Fibroblast of the aortic adventitia (primary cell): ENCODE measurements around the gene MTIF3. TPM values are rescaled to one million over a fixed set of nuclear protein-coding genes. Genes with fewer than 3 reads are reported as not detected.

ENCODE experiments used
- DNase-seq: peaks from one replicate; pipeline ENCODE4 v3.0.0-alpha.2; 2010; ENCODE audit warnings: low read depth
- H3K4me3 ChIP-seq: 2 replicates; pipeline ENCODE4 v1.5.1; 2011; ENCODE audit warnings: low read depth, mild to moderate bottlenecking, control low read depth, low read length, moderate library complexity
- CTCF ChIP-seq: IDR thresholded peaks from 2 replicates; pipeline ENCODE4 v1.5.1; 2011; ENCODE audit warnings: mild to moderate bottlenecking, low read length, control low read depth, inconsistent platforms; ENCODE audit not compliant: insufficient read depth
- total RNA-seq: library from RNA; depleted of rRNA; stranded (reverse); fragments of >200 nt; gene quantifications from 2 replicates; pipeline ENCODE4 v1.2.3, GENCODE V29; 2012; ENCODE audit warnings: low replicate concordance

The MTIF3 gene, protein sequence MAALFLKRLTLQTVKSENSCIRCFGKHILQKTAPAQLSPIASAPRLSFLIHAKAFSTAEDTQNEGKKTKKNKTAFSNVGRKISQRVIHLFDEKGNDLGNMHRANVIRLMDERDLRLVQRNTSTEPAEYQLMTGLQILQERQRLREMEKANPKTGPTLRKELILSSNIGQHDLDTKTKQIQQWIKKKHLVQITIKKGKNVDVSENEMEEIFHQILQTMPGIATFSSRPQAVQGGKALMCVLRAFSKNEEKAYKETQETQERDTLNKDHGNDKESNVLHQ
- 68.0 and 86.5 TPM in 2 replicates for total RNA-seq

DNA sequence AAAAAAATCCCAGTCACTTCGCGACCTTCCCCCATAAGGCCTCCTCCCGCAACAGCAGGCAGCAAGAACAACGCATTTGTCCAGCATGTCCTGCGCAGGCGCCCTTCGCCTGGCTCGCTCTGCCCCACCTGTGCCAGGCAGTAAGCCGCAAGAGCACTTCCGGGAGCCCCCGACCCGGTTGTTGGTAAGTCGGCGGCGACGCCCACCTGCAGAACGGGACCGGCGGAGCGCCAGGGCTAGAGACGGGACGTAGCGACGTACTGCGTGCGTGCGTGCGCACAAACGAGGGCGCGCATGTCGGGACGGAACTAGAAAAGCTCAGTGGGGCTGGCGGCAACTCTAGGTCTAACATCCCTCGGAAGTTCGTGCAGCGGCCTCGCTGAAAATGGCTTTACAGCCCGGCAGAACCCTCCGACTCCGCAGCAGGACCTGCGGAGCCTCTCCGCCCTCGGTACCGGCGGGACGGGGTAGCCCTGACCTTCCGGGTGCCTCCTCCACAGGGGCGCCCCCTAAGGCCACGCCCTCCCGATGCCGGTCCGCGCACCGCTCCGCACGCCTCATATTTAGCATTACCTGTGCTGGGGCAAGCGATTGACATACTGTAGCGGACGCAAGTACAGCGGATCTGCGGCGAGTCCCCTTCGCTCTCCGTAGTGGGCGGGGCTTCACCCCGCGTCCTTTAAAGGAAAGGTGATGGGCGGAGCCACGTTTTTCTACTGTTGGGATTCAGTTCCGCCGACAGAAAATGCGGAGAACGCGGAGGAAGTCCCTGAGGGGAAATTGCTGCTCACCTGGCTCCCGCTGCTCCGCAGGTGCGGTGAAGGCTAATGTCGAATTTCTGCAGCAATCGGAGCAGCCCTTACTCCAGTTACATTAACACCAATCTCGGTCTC, at the start of gene MTIF3:
Gene MTIF3 (minus strand): TSS at position 629 of the 893 bp plus-strand sequence. CDS start 10,116 bp downstream, outside the sequence.
- H3K4me3 ChIP-seq: peak within 1 kb of the TSS; percentile 97
- TF ChIP-seq CTCF: peak; percentile 23
- peak; percentile 85 for DNase-seq

- no peak overlapping the region for H3K4me3 ChIP-seq
- no peak for TF ChIP-seq CTCF
- no peak for DNase-seq
Measured at GRCh38 chr13:27497563-27498230, 47.3 kb upstream of the MTIF3 start.

DNA sequence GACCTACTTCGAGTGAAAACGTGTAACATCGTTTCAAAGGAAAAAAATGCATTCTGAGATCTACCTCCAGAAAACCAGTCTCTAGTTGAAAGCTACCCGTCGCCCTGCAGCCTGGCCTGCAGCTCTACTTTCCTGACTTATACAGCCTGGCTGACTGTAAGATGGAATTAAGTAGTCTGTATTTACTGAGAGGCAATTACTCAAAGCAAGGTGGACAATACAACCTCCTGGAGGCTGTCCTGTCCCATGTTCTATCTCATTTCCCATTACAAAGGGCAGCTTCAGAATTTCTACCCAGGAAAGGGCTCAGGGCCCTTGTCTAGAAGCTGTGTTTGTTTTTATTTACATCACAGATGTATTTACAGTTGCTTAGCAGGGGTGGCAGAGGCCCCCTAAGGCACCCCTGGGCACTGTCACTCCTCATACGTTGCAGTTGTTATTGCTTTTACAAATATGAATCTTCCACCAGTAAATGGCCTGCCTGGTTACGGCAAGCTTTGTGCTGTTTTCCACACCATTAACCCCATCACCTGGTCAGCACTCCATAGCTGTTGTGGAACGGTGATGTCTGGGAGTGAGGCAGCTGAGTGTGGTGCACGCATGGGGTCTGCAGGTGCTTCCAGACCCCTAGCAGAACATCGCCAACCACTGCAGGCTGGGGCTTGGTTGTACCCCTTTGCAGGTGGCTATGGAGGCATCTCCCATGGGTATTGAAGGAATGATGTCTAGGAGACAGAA, 46.3 kb upstream of the MTIF3 start:
- DNase-seq: no peak
- no peak overlapping the region for H3K4me3 ChIP-seq
- TF ChIP-seq CTCF: no peak

- H3K4me3 ChIP-seq: no peak overlapping the region
- TF ChIP-seq CTCF: no peak
Measured at GRCh38 chr13:27496006-27496405, 45.6 kb upstream of the MTIF3 start.

DNA sequence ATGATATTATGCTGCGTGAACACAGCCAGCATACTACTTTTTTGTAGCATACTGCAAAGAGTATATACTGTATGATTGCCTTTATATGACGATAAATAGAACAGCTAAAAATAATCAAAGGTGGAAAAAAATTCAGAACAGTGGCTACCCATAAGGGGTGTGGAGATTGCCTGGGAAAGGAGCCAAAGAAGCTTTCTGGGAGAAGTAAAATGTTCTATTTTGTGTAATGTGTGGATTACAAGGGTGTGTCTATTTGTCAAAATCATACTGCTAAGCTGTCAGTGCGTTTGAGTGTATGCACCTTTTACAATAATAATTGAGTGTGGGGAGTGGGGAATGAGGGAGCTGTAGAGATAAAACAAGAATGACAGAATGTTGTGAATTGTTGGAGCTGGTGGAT, 45.2 kb upstream of the MTIF3 start:
- H3K4me3 ChIP-seq: no peak overlapping the region
- TF ChIP-seq CTCF: no peak
- DNase-seq: no peak

More at GRCh38 chr13:27496006-27496405, 45.6 kb upstream of the MTIF3 start:
- DNase-seq: no peak

DNA sequence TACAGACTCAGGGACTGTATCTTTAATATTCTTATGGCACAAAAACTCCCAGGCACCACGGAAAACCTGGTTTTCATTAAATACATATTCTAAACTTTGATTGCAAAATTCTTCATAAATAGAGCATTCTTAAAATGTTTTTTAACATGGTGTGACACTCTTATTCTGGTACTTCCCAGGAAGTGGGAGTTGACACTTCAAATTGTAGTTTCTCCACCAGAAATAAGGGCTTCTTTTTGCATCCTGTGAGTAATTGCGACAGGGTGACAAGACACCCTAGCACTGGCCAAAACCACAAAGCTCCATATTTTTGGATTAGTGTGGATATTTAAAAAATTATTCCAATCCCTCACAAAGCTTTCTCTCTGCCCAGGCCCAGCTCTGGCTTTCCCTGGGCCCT, 43.6 kb upstream of the MTIF3 start:
- no peak overlapping the region for H3K4me3 ChIP-seq
- no peak for TF ChIP-seq CTCF
- peak; percentile 21 for DNase-seq
